Activated CD4-positive, alpha-beta T cell treated with anti-CD3 and anti-CD28 coated beads for 4 hours (primary cell): ENCODE measurements around the gene LRMDA.

Experiments used
- DNase-seq, 2 donors: peaks; one replicate each; pipeline ENCODE4 v3.0.0-alpha.2; 2020

LRMDA gene

GRCh38 chr10:76197293-76197692 lies 765.9 kb downstream of the LRMDA start:
- DNase-seq: no peak

DNA sequence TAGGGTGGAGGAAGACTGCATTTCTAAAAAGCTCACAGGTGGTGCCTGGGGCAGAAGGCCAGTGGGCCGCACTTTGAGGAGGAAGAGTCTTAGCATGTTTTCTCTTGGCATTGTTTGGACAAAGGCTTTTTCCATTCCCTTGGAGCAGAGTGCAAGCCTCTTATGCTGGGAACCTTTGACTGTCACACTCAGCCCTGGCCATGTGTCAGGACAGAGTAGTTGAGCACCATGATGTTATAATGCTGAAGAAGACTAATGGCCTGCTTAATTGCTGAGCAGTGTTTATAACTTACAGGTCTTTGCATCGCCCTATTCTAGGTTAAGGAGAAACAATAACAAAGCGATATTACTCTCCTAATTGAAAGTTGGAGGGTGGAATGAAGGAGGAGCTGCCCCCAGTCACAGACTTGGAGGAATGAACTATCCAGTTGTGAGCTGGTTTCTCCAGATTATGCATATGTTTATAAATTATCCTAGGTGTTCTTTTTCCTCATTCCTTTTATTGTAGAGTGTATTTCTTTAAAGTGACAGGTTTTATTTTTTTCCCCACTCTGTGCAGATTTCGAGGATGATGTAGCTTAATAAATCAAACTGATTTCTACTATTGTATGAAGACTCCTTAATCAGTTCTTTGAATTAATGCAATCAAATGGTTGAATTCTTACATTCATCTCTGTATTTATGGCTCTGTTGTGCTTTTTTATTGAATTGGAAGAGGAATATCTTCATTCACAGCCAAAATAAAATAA lies 767.0 kb downstream of the LRMDA start:
- no peak for DNase-seq

- no peak for DNase-seq
These were observed 770.5 kb downstream of the LRMDA start for GRCh38 chr10:76201962-76202361.

DNA sequence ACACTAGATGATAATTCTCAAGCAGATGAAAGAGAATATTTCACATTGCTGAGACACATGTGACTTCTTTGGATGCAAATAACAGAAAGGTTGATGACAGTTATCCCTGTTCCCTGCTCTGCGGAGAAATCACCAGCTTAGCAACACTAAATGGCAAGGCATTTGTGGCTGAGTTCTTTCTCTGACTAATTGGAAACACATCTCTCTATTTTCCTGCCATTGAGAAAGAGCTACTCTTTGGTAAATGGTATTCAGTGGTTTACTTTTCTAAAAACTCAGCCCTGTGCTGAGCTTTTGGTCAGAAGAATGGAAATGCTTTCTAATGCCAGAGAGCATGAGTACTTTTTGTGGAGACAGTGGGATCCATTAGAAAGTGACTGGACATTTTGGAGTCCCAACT lies 771.4 kb downstream of the LRMDA start:
- no peak for DNase-seq

- DNase-seq: no peak
These were observed 773.9 kb downstream of the LRMDA start for GRCh38 chr10:76205361-76205760.

DNA sequence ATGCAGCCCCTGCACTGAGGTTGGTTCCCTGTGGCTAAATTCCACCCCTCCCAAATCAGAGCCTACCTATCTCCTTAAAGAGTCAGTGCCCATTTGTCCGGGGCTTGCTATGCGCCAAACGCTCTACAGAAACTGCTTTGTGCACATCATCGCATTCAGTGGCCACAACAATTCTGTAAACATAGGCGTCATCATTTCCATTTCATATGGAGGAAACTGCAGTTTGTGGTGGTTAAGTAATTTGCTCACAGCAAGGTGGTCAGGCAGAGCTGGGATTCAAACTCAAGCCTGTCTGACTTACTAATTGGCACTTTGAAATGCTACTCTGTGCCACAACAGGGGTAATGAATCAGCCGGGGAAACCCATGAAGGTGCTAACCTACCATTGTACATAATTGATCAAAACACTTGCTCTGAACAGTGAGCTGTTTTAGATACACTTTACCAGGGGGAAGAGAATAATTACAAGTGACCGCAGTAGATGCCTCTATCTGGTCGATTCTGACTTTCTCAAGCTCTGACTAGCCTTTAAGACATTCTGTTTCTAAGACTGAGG lies 775.5 kb downstream of the LRMDA start:
- no peak for DNase-seq

- DNase-seq: no peak
These were observed 777.7 kb downstream of the LRMDA start for GRCh38 chr10:76209135-76209534.

GRCh38 chr10:76210211-76210610 lies 778.8 kb downstream of the LRMDA start:
- DNase-seq: no peak

DNA sequence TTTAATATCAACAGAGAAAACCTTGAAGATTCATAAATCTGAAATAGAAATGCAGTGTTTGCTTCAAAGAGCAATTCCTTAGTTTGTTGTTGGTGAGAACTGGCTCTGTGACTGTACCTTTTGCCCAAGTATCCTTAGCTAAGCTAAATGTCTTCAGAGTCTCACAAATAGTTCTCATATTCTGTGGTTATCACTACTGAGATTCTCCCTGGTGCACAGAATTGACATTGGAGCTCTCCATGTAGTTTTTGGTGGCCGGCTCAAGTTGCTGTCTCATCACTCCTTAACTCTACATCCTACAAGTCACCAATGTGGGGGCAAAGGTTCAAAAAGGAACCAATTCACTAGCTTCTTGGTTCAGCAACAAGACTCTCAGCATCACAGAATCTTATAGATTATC lies 780.3 kb downstream of the LRMDA start:
- DNase-seq: no peak

DNA sequence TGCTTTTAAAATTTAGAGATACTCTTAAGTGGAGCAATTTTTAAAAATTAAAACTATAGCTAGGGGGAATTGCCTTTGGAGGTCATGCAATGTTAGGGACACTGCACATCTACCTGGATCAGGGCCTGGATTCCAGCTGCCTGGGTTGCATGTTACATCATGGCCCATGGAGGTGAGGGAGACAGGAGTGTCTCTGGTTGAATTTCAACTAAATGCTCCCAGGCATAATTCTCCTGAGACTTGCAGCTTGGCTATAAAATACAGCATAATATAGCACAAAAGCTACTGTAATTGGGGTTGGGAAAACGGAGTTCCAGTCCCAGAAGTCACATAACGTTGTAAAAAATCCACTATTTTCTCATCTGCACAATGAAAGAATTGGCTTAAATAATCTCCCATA lies 782.5 kb downstream of the LRMDA start:
- DNase-seq: no peak

GRCh38 chr10:76218035-76218434 lies 786.6 kb downstream of the LRMDA start:
- no peak for DNase-seq

GRCh38 chr10:76229341-76229740 lies 797.9 kb downstream of the LRMDA start:
- DNase-seq: no peak

DNA sequence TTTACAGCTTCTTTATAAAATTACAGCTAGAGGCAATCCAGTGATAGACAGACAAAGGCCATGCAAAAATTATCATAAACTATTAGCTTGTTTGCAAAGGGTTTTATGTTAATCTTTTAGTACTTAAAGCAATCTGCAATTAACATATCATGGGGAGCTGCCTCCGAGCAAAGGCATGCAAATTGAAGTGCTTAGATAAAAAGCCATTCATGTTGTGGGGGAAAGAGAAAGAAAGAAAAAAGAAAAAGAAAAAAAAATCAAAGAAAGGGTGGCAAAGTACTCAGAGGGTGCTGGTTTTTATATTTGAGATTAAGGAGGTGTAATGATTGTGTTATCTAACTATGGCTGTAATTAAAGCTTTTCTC lies 799.5 kb downstream of the LRMDA start:
- DNase-seq: no peak

DNA sequence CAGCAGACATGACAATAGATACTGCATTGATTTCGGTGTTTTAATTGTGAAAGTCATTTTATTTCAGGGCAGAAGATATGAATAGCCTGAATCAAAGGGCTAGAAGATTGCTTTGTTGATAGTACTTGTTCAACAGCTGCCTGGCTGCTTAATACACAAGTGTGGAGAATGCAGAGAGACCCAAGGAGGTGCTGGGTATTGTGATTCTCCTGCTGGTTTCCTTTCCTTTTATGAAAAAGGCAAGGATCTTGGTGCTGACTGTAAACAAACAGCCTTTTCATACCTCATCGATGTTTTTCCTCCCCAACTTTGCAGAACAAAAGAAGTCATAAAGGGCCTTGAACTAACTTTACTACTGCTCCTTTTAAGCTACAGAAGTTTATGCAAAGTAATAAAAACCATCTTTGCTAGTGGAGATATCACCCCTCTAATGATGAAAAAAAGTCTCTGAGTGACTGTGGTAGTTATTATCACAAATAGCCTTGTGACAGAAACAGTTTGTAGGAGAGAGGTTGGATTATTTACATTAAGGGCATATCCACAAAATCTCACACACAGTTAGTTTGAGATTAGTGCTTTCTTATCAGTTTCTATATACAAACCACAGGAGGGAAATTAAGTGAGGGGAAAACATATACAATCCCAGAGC lies 800.0 kb downstream of the LRMDA start:
- no peak for DNase-seq

- DNase-seq: no peak
These were observed 803.2 kb downstream of the LRMDA start for GRCh38 chr10:76234499-76235226.

DNA sequence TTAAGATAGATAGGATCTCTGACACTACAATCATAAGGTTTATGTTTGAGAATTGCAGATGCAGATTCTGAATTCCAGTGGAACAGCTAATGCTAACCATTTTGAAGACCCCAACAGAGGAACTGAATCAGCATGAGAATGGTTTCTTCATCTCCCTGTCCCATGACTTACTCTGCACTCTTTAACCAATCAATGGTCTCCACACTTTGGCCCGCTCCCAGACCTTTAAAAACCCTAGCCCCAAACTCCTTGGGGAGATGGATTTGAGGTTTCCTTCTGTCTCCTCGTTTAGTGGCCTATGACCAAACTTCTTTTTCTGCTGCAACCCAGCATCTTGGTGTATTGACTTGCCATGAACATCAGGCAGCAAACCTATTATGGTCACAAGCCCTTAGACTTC lies 804.9 kb downstream of the LRMDA start:
- no peak for DNase-seq

DNA sequence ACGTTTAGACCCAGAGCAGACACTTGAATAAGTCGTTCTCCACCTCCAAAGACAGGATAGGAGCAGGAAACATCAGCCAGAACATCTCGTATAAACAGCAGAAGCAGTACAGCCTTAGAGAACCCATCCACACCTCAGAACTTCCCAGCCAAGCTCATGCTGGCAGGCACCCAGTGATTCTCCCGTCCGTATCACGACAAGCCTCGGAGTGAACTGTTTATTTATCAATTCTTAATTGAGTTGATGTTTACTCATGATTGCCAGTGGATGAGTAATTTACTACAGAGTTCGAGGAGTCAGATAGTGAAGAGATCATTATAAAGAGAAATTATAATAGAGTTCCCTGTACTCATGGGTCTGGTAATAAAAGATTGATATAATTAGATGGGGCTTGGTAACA lies 811.5 kb downstream of the LRMDA start:
- DNase-seq: no peak

GRCh38 chr10:76244061-76244686 lies 812.8 kb downstream of the LRMDA start:
- DNase-seq: no peak

DNA sequence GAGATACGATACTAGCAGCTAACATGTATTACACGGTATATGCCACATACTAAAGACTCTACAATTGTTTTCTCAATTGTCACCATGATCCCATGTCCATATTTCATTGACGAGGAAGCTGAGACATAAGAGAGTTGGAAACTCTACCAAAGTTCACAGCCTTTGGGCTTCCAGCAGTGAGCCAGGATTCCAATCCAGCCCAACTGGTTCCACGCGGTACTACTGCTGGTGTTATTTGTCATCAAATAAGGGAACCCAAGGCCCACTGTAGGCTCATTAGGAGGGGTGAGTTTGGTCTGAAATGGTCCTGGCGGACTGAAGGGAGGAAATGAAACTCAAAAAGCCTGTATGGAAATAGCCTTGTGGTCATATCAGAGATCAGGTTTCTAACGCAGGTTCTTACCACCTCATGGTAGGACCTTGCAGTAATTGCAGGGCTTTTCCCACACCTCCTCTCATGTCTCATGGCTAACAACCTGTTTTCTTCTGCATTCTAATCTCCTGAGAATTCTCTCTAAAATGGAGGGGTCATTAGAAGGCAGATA lies 814.6 kb downstream of the LRMDA start:
- DNase-seq: no peak

DNA sequence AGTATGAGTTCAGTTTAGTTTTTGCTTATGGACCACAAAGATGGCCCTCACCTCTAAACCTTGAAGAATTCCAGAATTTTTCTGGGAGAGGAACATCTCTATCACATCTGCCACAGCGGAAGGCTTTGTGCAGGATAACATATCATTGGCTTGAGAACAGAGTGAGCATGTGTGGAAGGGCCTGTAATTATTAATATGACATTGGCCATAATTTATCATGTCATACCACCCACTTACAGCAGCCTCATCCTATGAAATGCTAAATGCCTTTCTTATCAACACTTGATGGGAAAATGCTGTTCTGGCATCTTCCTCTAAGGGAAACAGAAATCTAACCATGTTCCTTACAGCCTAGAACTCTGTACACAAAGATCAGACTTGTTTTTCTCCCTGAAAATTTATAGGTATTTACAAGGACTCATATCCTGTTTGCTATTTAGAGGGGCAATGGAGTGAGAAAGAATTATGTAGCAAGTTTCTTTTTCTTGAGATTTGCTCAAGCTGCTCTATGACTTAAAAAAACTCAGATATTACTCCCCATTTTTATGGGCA lies 817.3 kb downstream of the LRMDA start:
- DNase-seq: no peak

- no peak for DNase-seq
These were observed 820.6 kb downstream of the LRMDA start for GRCh38 chr10:76251841-76252671.

DNA sequence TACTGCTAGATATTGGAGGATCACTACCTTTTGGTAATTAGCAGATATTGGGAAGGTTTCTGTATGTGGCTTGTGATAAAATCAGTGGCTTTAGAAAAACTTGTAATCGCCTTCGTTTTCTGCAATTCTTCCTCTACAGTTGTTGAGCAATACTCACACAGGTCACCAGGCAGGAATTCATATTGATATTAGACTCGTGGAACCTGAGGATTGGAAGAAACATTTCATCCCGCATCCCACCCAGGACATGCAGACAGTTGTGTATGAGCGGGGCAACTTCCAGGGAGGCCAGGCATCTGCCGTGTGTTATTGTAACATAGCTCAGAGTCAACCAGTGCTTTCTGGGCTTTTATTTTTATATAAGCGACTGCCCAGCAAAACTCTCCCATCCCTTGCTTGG lies 821.3 kb downstream of the LRMDA start:
- no peak for DNase-seq
